Dedifferentiated amniotic fluid mesenchymal stem cell (primary cell): Measurements from ENCODE around the gene PALM2AKAP2.

Experiments
- DNase-seq: peaks from one replicate; pipeline ENCODE4 v3.0.0-alpha.2; 2016; ENCODE audit errors: extremely low spot score

Gene PALM2AKAP2

DNA sequence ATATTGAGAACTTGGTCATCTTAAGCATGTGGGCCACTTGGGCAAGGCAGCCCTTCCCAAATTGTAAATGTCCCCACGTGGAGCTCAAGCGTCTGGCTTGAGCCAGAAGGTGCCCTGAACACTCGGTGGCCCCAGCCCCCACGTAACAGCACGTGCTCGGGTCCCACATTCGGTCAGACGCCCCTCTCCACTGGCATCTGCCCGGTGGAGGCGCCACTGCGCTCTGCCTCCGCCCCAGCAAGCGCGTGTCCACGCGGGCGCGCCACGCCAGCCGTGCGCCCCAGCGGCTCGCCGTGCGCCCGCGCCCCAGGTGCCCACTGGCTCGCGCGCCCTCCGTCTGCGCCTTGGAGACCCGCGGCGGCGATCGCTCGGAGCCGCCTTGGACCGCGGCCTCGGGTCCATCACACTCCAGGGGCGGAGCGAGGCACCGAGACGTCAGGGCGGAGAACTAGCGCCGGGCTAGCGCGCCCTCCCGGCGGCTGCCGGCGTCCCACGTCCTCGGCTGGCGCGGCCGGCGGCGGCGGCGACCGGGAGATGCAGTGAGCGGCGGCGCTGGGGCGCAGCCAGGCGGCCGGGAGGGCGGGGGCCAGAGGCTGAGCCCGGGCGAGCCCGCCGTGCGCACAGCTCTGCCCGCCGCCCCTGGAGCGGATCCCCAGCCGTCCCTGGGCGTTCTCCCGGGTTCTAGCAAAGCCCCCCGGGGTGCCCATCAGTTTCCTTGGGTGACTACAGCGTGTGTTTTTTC, at the start of gene PALM2AKAP2:
PALM2AKAP2 (plus strand) TSS at position 488 of the 742 bp plus-strand sequence. CDS start 291 bp downstream, outside the sequence.
- DNase-seq, result no peak

DNA sequence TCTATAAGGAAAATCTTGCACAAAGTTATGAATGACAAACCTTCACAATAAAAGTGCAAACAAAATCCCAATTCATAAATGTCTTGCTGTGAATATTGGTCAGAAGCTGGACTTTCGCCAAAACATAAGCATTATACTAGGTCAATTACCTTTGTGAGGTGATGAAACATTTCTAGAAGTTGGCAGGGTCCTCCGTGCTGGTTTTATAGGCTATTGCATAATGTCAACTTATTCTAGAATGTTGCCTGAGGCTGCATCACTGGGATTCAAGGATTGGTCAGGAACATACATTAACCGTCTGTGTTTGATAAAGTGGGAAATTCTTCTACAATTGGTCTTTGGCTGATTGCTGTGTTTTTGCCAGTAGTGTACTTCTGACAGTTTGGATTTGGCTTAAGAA, 49.8 kb upstream of the PALM2AKAP2 start:
- no peak for DNase-seq

DNA sequence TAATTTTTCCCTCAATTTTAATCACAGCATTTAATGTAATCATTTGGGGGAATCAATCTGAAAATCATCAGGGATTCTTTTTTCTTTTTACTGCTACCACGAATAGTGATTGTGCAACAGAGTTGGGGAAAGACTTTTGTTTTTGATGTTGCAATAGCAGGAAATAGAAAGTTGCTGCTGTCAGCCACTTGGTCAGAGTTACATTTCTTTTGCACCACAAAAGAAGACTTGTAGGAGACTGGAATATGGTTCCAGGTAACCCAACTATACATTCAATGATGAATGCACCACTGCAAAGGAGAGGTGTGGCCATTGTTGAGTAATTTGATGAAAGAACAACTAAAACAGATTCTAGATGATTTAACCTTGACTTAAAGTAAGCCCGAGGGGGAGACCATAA, 46.3 kb upstream of the PALM2AKAP2 start:
- peak; percentile 86 for DNase-seq

DNA sequence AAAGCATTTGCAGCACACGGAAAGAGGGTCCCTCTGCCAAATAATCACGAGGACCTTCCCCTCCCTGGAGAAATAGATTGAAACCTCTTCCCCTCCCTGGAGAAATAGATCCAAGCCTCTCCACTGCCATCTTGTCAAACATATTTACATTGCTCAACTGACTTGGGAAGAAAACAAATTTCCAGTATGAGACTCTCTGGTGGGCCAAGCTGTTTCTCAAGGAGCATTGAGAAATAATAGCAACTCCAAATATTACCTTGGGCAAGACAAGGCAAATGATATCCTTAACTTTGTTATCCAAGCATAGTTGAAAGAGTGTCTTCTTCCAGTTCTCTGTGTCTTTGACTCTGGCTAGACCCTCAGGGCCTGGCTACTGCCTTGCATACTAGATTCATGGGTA, 45.2 kb upstream of the PALM2AKAP2 start:
- no peak for DNase-seq

DNA sequence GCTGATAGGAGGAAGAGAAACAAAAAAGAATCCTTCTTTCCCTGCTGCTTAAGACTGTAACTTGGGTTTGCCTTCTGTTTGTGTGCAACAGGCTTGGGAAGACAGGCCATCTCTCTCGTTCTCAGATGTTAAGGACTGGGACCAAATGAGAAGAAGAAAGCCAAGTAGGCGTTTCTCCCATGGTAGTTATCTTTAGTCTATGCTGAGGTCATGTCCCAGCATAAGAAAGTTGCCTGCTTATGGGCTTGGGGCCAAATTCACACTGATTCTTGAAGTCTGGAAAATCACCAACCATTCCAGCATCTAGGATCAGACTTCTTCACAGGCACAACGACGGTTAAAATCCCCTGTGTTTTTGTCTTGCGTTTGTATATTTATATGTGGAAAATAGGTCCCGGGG, 44.2 kb upstream of the PALM2AKAP2 start:
- no peak for DNase-seq

DNA sequence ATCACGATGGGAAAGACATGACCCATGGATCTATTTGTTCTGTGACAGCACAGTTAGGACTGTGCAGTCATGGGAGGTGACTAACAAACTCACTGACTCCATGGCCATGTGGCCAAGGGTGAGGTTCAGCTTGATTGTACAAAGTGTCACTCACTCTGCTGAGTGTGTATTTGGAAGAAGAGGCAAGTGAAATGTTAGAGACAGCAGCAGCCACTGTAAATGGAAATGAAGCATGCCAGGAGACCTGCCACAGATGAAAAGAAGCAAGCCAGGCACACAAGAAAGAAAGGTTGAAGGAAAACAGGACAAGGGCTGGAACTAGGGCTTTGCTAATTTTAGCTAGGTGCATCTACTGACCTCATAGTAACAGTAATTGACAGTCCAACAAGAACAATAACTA, 42.7 kb upstream of the PALM2AKAP2 start:
- DNase-seq, result no peak

DNA sequence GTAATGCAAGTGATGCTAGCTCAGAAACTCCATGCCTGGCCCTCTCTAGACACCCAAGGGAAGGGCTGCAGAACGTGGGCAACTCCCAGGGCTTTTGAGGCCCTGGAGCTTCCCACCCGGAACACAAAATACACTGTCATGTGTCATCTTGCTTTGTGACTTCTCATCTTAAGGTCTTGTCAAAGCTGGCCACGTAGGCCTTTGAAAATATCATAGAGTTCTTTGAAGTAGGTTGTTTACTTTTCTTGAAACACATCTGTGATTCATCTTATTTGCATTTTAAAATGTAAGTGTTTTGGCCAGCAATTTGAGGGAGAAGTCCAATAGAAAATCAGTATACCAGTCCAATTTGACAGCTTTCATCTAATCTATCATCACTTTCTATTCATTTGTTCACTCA, 40.2 kb upstream of the PALM2AKAP2 start:
- no peak for DNase-seq

DNA sequence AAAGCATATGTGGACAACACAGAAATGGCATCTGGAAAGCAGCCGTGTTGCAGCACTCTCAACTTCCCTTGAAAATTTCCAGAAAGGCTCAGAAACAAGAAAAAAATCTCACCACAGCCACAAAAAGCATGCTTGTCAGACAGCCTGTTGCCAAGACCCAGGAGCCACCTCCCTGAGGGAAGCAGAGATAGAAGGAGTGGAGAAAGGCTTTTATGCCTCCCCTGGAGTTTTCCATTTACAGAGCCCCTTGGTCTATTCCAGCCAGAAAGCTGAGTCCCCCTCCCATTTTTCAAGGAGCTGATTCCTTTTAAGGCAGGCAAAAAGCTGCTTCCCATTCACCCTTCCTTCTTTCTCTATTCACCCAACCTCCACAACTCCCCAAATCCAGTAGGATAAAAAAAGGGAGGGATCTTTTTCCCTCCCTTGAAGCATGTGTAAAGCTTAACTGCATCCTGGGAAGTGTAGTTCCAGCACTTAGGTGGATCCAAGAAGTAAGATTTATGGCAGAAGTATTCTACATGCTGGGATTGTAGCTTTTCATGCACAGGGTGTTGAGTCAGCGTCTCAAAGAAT, 37.1 kb upstream of the PALM2AKAP2 start:
- DNase-seq, result peak; percentile 23

DNA sequence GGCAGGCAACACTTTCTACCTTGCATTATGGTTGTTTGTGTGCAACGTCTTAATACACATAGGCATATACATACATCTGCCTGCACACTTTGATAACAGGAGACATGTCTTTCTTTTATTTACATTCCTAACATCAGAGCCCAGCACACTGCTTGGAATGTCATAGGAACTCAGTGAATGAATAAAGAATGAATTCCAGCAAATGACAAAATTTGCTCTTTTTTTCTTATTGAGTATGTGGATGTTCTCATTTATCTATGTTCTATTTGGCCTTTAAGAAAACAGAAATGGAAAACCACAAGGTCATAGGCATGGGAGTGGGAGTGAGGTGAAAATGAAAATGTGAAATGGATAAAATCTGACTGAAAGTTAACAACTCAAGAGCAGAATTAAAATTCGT, 36.3 kb upstream of the PALM2AKAP2 start:
- DNase-seq, result no peak

DNA sequence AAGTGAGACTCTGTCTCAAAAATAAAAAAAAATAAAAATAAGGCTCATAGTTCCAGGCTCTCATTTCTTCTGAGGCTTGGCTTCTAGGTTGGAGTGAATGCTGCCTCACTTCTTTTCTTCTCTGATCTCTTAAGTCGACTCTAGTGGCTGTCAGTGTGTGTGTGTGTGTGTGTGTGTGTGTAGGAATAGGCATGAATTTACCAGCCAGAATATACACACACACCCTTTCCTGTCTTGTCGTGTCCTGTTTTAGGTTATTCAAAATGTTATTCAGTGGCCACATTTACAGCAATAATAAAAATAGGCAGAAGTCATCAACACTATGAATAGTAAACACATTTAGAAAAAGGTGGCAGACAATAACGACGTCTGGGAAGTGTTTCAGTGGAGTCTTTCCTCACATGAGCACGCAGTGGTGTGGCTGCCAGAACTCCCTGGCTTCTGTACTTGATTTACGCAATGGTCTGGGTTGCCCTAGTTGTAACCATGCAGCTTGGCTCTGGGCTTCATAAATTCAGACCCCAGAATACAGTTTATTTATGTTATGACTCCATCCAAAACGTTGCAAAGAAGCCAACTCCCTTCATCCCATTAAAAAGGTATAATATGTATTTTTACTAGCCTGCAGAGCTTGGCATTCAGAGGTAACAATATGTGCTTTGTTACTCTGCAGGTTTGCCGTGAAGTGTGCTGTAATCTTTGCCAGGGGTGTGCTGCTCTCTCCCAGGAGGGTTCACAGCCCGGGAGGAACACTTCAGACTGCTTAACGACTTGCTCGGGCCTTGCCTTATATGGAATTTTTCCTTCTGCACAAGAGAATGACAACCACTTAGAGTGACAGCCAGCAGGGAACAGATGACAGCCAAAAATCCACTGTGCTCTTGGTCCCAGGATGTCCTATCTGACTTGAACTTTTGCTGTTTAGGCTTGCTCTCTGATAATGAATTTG, 34.4 kb upstream of the PALM2AKAP2 start:
- DNase-seq, result no peak

DNA sequence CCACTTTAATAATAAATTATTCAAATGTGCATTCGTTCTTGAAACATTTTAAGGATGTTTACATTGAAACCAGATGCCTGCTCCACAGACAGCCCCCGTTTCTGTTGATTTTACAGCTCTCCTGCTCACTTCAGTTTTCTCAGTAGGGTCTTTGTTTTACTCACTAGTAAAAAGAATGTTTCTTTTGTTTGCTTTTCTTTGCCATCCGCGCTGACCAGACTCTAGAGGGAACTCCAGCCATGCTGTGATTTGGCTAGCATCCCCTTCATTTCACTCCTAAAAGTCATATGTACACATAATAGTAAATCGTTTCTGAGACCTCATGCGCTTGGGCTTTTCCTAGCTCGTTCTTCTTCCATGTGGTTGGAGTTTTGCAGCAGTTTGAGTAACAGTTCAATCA, 28.7 kb upstream of the PALM2AKAP2 start:
- no peak for DNase-seq

DNA sequence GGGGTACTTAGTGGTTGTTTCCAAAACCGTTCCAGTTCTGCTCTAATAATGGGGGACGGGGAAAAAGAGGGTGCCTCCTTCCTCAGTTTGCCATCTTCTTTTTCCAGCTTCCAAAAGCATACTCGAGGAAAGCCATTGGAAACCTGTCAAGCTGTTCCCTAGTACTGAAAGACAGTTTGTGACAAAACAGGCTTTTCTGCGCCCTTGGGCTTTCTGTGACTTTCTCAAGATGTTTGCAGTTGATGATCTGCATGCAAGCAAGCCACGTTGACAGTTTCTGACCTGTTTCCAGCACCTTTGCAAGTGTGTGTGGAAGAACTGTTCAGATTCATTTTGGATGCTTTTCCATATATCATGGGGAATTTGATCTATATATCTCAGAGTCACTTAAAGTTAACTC, 26.7 kb upstream of the PALM2AKAP2 start:
- DNase-seq, result no peak

DNA sequence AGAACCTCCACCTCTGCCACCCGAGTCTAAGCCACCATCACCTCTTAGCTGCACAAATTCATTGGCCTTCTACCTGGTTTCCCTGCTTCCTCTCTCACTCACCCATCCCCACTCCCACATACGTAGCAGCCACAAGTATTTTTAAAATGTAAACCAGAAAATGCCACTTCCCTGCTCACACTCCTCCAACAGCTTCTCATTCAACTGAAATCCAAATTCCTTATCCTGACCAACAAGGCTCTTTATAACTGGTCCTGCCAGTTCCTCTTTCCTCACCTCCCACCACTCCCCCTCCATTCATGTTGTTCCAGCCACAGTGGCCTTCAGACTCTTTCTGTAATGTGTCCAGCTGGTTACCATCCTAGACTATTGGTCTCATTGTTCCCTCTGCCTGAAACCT, 25.0 kb upstream of the PALM2AKAP2 start:
- DNase-seq, result no peak

DNA sequence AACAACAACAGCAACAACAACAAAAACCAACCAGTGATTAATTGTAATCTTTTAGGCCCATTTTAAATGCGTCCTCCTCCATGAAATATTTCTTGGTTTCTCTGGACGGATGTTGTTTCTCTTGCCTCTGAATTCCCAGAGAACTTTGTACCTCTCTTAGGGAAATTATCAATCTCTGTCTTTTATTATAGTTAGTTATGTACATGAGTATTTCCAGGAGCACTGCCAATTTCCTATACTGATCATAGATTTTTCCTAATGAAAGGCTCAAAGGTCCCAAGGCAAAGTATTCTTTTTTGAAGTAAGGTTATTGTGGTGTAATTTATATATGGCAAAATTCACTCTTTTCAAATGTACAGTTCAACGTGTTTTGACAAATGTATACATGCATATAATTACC, 20.4 kb upstream of the PALM2AKAP2 start:
- no peak for DNase-seq

DNA sequence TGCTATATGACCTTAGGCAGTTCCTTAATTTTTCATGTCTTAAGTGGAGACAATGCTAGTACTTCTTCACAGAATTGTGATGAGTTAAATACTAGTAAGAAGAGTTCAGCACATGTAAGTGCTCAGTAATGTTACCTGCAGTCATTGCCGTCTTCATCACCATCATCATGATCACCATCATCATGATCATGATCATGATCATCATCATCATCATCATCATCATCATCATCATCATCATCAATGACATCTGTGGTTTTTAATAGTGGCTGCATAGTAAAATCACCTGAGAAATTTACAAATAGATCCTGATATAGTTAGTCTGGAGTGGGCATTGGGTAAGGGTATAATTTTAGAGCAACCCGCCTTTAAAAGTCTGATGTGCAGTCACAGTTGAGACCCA, 14.7 kb upstream of the PALM2AKAP2 start:
- DNase-seq, result no peak

DNA sequence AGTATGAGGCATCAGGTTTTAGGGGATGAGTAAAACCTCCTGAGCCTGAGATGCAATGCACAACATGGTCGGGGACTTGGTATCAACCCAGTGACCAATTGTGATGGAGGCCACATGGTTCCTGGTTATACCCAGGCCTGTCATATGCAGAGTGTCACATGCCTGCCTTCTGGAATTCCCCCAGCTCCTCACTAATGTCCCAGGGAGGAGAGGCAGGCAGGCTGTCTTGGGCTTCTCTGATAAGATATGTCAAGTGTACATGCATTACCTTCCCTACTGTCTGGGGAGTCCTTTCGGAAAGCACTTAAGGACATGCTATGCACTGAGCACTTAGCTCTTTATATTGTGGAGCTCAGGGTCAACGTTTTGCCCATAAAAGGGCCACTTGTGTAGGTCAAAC, 14.2 kb upstream of the PALM2AKAP2 start:
- no peak for DNase-seq

DNA sequence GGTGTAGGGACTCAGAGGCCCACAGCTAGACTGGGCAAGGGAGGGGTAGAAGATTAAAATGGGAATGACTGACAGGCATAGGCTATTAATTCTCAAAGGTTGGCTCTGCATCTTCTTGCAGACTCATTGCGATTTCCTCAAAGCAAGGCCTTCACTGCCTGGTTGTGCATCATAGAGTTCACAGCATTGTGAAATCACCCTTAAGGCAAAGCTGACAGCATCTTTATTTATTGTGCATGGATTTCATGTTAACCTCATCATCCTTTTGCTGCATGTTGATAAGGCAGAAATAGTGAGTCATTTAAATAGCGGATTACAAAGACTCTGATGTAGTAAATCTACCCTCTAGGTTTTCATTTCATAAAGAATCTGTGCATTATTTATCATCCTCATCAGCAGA, 13.6 kb upstream of the PALM2AKAP2 start:
- DNase-seq, result peak; percentile 98

DNA sequence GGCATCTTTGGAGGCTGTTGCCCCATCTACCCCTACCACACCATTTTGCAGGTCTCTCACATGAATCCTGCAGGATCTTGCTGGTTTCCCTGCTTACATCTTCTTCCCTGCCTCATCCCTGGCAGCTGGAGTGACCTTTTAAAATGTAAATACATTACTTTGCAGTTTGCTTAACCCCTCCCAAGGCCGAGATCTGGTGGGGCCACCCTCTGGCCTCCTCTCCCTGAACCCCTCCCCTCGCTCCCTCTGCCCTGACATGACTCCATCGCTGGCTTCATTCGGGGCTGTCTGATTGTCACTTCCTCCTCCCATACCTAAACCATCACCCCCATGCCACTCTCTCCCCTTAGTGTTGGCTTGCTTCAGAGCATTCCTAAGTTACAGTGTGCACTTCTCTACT, 12.6 kb upstream of the PALM2AKAP2 start:
- DNase-seq, result no peak

DNA sequence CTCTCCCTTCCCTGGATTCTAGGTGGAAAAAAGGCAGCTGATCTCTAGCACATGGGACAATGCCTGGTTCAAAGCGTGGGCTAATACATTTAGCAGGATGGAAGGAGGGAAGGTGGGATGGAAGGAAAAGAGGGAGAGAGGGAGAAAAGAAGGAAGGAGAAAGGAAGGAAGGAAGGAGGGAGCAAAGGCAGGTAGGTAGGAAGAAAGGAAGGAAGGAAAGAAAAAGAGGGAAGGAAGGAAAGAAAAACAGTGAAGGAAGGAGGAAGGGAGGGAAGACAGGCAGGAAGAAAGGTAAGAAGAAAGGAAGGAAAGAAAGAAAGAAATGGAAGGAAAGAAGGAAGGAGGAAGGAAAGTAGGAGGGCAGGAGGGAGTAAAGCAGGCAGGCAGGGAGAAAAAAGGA, 12.2 kb upstream of the PALM2AKAP2 start:
- no peak for DNase-seq

DNA sequence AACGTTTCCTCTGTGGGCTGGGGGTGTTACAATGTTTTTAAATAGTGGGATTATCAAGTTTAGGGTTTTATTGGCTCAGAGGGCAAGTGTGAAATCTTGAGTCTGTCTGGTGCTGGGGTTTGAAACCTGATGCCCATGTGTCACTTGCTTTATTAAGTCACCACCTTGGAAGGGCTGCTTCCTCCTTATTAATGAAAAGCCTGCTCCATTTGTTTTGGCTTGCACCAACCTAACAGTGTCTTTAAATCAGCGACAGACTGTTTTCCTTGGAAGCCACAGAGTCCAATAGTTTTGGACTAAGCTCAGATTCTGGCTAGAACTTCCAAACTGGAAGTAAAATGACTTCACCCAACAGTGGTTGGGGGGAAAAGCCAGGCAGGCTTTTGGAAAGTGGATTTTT, 10.7 kb upstream of the PALM2AKAP2 start:
- DNase-seq, result no peak

DNA sequence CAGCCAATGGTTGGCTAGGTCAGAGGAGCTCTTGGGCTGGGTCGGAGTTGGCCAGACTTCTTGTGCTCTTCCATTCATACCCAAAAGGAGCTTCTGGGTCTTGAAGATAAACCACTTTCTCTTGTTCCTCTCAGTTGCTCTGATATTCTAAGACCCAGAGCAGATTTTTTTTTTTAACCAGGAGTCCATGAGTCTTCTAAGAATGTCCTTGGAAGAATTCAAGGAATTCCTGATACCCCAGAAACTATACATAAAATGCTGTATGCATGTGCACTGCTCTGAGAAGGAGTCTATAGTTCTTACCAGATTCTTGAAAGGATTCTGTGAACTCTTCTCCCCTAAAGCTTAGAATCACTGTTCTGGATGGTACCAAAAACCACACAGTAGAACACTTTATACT, 9.9 kb upstream of the PALM2AKAP2 start:
- DNase-seq, result no peak

DNA sequence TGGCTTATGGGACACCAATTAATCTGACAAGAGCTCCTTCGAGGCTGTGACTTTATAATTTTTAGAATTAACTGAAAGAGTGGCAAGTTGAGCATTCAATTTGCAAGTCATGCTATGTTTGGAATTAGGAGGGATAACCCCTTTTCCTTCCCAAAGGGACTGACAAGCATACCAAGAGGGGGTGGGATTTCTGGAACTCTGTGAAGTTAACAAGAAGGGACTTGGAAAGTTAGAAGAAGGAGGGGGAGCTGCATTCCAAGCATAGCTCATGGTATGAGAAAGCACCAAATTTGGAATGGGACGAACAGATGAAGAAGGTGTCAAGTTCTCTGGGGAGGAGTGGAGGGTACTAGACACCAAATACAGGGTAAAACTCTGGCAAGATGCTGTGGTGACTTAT, 8.9 kb upstream of the PALM2AKAP2 start:
- peak; percentile 87 for DNase-seq
